Fibroblast of lung (primary cell): Measurements from ENCODE around the gene TAB3. TPM values are rescaled to one million over a fixed set of nuclear protein-coding genes. Genes with fewer than 3 reads are reported as not detected.

Experiments used
- DNase-seq, 2 donors: peaks; one replicate each; pipeline versions ENCODE4 v3.0.0 to v3.0.0-alpha.2; 2010; ENCODE audit warnings: low read depth in 2 of 2
- H2AFZ ChIP-seq: 2 replicates; pipeline ENCODE4 v1.5.1; 2012; ENCODE audit warnings: low read length, control low read depth, inconsistent platforms
- H3K27ac ChIP-seq: 2 replicates; pipeline ENCODE4 v1.5.1; 2011; ENCODE audit warnings: low read length, control low read depth; ENCODE audit not compliant: insufficient read depth
- H3K27me3 ChIP-seq: 2 replicates; pipeline ENCODE4 v1.5.1; 2011; ENCODE audit warnings: mild to moderate bottlenecking, low read length; ENCODE audit not compliant: control insufficient read depth, insufficient read depth
- H3K36me3 ChIP-seq: 2 replicates; pipeline ENCODE4 v1.5.1; 2011; ENCODE audit warnings: low read length; ENCODE audit not compliant: control insufficient read depth, insufficient read depth
- H3K4me1 ChIP-seq: 2 replicates; pipeline ENCODE4 v1.5.1; 2011; ENCODE audit warnings: low read length; ENCODE audit not compliant: control insufficient read depth, insufficient read depth; ENCODE audit errors: extremely low read depth
- H3K4me2 ChIP-seq: 2 replicates; pipeline ENCODE4 v1.5.1; 2011; ENCODE audit warnings: low read length, control low read depth; ENCODE audit not compliant: insufficient read depth; ENCODE audit errors: extremely low read depth
- H3K4me3 ChIP-seq, 4 experiments: fragments of 200-600 bp in 1 of 4; sonication (generic) in 1 of 4; replicated peaks in 1 of 4; 2 replicates each; pipeline ENCODE4 v1.5.1; 2011 to 2016; ENCODE audit warnings: low read length in 4 of 4, low read depth in 3 of 4, mild to moderate bottlenecking in 3 of 4, control low read depth in 2 of 4, inconsistent platforms in 1 of 4, mixed read lengths in 1 of 4; ENCODE audit not compliant: insufficient read depth in 1 of 4; ENCODE audit errors: control extremely low read depth in 1 of 4
- H3K79me2 ChIP-seq: 2 replicates; pipeline ENCODE4 v1.5.1; 2012; ENCODE audit warnings: mild to moderate bottlenecking, low read length, inconsistent platforms; ENCODE audit not compliant: control insufficient read depth, insufficient read depth
- H3K9ac ChIP-seq: 2 replicates; pipeline ENCODE4 v1.5.1; 2011; ENCODE audit warnings: mild to moderate bottlenecking, low read length, control low read depth; ENCODE audit not compliant: insufficient read depth
- H3K9me3 ChIP-seq: 2 replicates; pipeline ENCODE4 v1.5.1; 2012; ENCODE audit warnings: low read depth, low read length; ENCODE audit not compliant: control insufficient read depth, insufficient read depth
- H4K20me1 ChIP-seq: 2 replicates; pipeline ENCODE4 v1.5.1; 2011; ENCODE audit warnings: low read length; ENCODE audit not compliant: control insufficient read depth, insufficient read depth; ENCODE audit errors: extremely low read depth
- EZH2 ChIP-seq: IDR thresholded peaks from 2 replicates; pipeline ENCODE4 v1.5.1; 2012; ENCODE audit warnings: low read length, control low read depth, mild to moderate bottlenecking; ENCODE audit errors: missing control alignments
- polyA minus RNA-seq: library from RNA; depleted of rRNA, polyadenylated mRNA; stranded (reverse); fragments of >200 nt; gene quantifications from 2 replicates; pipeline ENCODE4 v1.2.3, GENCODE V29; 2011; ENCODE audit warnings: low replicate concordance
- polyA plus RNA-seq, 2 donors: library from polyadenylated mRNA; depleted of rRNA in 1 of 2; stranded (reverse) in 1 of 2; unstranded in 1 of 2; fragments of >200 nt; gene quantifications; 2 replicates each; pipeline ENCODE4 v1.2.1, GENCODE V29; 2011 to 2012; ENCODE audit warnings: missing spikeins in 1 of 2
- total RNA-seq: library from RNA; depleted of rRNA; stranded (reverse); fragments of >200 nt; gene quantifications from 2 replicates; pipeline ENCODE4 v1.2.1, GENCODE V29; 2014
- TF ChIP-seq, protein P1 (sequence below), 2 donors: IDR thresholded peaks in 1 of 2; conservative IDR thresholded peaks in 1 of 2; 1 replicate in 1 of 2; 2 replicates in 1 of 2; pipeline ENCODE4 v1.5.1; 2011 to 2012; ENCODE audit warnings: low read length in 2 of 2, control low read depth in 1 of 2, inconsistent platforms in 1 of 2, low read depth in 1 of 2, mild to moderate bottlenecking in 1 of 2

The TAB3 gene, protein sequence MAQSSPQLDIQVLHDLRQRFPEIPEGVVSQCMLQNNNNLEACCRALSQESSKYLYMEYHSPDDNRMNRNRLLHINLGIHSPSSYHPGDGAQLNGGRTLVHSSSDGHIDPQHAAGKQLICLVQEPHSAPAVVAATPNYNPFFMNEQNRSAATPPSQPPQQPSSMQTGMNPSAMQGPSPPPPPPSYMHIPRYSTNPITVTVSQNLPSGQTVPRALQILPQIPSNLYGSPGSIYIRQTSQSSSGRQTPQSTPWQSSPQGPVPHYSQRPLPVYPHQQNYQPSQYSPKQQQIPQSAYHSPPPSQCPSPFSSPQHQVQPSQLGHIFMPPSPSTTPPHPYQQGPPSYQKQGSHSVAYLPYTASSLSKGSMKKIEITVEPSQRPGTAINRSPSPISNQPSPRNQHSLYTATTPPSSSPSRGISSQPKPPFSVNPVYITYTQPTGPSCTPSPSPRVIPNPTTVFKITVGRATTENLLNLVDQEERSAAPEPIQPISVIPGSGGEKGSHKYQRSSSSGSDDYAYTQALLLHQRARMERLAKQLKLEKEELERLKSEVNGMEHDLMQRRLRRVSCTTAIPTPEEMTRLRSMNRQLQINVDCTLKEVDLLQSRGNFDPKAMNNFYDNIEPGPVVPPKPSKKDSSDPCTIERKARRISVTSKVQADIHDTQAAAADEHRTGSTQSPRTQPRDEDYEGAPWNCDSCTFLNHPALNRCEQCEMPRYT
- total RNA-seq (6.9 and 8.6 TPM in 2 replicates), polyA plus RNA-seq (13.0 and 14.9 TPM in 2 replicates), polyA minus RNA-seq (4.5 and 12.2 TPM in 2 replicates)
- polyA plus RNA-seq (2012), result 5.9 and 8.1 TPM in 2 replicates

DNA sequence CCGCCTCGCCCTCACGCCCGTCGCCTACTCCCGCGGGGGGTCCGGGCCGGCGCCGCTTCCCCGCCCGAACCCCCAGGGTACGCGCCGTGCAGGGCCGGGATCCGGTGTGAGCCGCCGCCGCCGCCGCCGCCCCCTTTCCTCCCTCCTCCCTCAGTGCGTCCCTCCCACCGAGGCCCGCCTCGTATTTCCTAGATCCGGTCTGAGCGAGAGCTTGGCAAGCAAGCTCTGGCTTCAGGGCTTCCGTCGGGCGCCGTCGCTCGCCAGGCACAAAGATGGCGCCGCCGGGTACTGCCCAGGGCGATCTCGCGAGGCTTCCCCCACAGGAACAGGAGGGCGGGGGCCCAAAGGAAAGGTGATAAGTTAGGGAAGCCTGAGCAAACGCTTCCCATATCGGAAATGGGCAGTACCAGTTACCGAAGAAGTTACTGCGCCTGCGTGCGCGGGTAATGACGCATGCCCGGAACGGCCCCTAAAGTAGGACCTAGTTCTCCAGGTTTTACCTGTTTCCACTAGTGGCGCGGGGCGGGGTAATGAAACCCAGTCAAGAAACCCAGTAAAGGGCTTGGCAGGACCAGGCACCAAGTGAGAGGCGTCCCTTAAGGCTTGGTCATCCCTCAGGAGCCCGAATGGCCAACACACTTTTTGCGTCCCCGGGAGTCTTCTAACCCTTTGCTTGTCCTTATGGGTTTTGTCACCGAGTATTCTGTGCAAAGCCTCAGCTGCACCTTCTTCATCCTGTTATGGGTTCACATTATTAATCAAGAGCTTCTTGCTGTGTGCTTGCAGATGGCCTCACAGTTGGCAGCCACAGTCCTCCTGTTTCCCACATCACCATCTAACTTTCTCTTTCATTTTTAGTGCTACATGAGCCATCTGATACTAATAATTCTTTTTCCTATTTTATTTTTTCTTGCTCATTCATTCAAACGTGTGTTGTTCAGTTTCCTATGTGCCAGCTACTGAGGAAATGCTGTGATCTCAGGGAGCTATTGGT lies at the start of gene TAB3:
TSS of gene TAB3 (minus strand) at position 108 of the 994 bp plus-strand sequence. CDS start 29,666 bp downstream, outside the sequence.
- H3K36me3 ChIP-seq, result no peaks in the 10 kb centered on the region
- no peaks in the 10 kb centered on the region for H4K20me1 ChIP-seq
- H3K4me2 ChIP-seq, result peak within 1 kb of the TSS; percentile 85
- H3K4me3 ChIP-seq, result peak within 1 kb of the TSS; percentile 71 to 88 (median 74)
- H2AFZ ChIP-seq, result peak within 1 kb of the TSS; percentile 95
- no peak for TF ChIP-seq EZH2
- TF ChIP-seq, protein P1, sequence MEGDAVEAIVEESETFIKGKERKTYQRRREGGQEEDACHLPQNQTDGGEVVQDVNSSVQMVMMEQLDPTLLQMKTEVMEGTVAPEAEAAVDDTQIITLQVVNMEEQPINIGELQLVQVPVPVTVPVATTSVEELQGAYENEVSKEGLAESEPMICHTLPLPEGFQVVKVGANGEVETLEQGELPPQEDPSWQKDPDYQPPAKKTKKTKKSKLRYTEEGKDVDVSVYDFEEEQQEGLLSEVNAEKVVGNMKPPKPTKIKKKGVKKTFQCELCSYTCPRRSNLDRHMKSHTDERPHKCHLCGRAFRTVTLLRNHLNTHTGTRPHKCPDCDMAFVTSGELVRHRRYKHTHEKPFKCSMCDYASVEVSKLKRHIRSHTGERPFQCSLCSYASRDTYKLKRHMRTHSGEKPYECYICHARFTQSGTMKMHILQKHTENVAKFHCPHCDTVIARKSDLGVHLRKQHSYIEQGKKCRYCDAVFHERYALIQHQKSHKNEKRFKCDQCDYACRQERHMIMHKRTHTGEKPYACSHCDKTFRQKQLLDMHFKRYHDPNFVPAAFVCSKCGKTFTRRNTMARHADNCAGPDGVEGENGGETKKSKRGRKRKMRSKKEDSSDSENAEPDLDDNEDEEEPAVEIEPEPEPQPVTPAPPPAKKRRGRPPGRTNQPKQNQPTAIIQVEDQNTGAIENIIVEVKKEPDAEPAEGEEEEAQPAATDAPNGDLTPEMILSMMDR (conservative IDR thresholded peaks at IDR 0.05 in 1 of 2, IDR thresholded peaks at IDR 0.05 in 1 of 2; ENCODE audit: low read depth in 1 of 2, low read length in 2 of 2), result no peak
- H3K4me1 ChIP-seq, result no peaks in the 10 kb centered on the region
- no peaks in the 10 kb centered on the region for H3K27me3 ChIP-seq
- H3K79me2 ChIP-seq, result peaks cover 5% of the 10 kb centered on the region
- H3K9me3 ChIP-seq, result no peaks in the 10 kb centered on the region
- peak; percentile 97 for DNase-seq
- H3K27ac ChIP-seq, result peak within 1 kb of the TSS; percentile 76
- H3K9ac ChIP-seq, result peak within 1 kb of the TSS; percentile 59

DNA sequence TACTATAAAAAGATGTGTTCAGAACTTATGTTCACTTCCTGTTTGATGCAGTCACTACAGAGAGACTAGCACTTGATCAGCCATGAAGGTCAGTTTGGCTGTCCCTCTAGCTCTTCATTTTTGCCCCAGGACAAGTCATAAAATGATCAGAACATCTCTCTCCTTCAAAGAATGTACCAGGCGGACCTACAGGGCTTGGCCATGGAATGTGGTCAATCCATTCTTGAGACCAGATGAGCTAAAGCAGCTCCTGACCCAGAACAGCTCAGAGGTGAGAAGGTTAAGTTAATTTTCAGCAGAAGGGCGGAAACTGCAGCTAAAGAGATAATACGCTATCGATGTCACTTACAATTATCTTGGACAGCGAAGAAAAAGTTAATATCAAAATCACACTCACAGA lies 49.2 kb upstream of the TAB3 start:
- Histone ChIP-seq H3K36me3 (no peaks in the 10 kb centered on the region), H3K27ac (no peak overlapping the region), H4K20me1 (no peaks in the 10 kb centered on the region), H3K9ac (no peak overlapping the region), H3K4me2 (no peak overlapping the region), H3K79me2 (no peaks in the 10 kb centered on the region), H2AFZ (no peak overlapping the region), H3K4me3 (no peak overlapping the region), H3K27me3 (no peaks in the 10 kb centered on the region), H3K4me1 (no peaks in the 10 kb centered on the region), H3K9me3 (no peaks in the 10 kb centered on the region)
- TF ChIP-seq, protein P1 (conservative IDR thresholded peaks at IDR 0.05 in 1 of 2, IDR thresholded peaks at IDR 0.05 in 1 of 2; ENCODE audit: low read depth in 1 of 2, low read length in 2 of 2), result no peak
- TF ChIP-seq EZH2, result no peak
- no peak for DNase-seq
